Measurements from ENCODE around the gene NTHL1.

- TF ChIP-seq, protein P1, sequence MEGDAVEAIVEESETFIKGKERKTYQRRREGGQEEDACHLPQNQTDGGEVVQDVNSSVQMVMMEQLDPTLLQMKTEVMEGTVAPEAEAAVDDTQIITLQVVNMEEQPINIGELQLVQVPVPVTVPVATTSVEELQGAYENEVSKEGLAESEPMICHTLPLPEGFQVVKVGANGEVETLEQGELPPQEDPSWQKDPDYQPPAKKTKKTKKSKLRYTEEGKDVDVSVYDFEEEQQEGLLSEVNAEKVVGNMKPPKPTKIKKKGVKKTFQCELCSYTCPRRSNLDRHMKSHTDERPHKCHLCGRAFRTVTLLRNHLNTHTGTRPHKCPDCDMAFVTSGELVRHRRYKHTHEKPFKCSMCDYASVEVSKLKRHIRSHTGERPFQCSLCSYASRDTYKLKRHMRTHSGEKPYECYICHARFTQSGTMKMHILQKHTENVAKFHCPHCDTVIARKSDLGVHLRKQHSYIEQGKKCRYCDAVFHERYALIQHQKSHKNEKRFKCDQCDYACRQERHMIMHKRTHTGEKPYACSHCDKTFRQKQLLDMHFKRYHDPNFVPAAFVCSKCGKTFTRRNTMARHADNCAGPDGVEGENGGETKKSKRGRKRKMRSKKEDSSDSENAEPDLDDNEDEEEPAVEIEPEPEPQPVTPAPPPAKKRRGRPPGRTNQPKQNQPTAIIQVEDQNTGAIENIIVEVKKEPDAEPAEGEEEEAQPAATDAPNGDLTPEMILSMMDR (IDR thresholded peaks at IDR 0.05 in 8 of 11, conservative IDR thresholded peaks at IDR 0.05 in 3 of 11): no peak
- TF ChIP-seq POLR2A (IDR thresholded peaks at IDR 0.05): no peak
These were observed 31.1 kb upstream of the NTHL1 start for GRCh38 chr16:2078691-2079090.

Data from spleen (tissue), 7 donors.